ENCODE measurements around the gene MLLT10. TPM values are rescaled to one million over a fixed set of nuclear protein-coding genes. Genes with fewer than 3 reads are reported as not detected.
A peak's percentile ranks its signal among the peaks of the same experiment; 100 is the strongest.
"Not testable (repeated sequence)": the region's sequence is repeated elsewhere in the genome, so short reads cannot be mapped to it uniquely, and the experiment has no call there.

Gene MLLT10
- total RNA-seq, 1 donor from 2014 or later, result 53.3 TPM

- H3K9me3 ChIP-seq, result no peaks in the 10 kb centered on the region
- no peak for TF ChIP-seq POLR2AphosphoS5 (IDR thresholded peaks at IDR 0.05; ENCODE audit: insufficient read depth in 1 of 2, low read depth in 1 of 2)
- TF ChIP-seq CTCF (IDR thresholded peaks at IDR 0.05), result no peak
- no peak for TF ChIP-seq POLR2A (IDR thresholded peaks at IDR 0.05)
- DNase-seq (ENCODE audit: extremely low spot score in 2 of 2), result no peak
- H3K4me3 ChIP-seq, result peak overlapping the region; percentile 96 to 97
- intact Hi-C loops (cut with DNase I), result loop anchor here (2.0 to 10.0 kb wide), 2 partner anchors 38 to 1560 kb away; partner anchors contain the start of gene MSRB2
- peaks cover 0 to 26% of the 10 kb centered on the region in 2 donors for H3K36me3 ChIP-seq
- H3K4me1 ChIP-seq, result peaks cover 38% of the 10 kb centered on the region
- H3K27me3 ChIP-seq, result no peaks in the 10 kb centered on the region
- peak overlapping the region; percentile 96 for H3K27ac ChIP-seq
Observed at GRCh38 chr10:21534604-21535493, 817 bp downstream of the MLLT10 start.

- Histone ChIP-seq H3K27ac (peak overlapping the region; percentile 96), H3K4me3 (peak overlapping the region; percentile 96 to 97), H3K27me3 (no peaks in the 10 kb centered on the region), H3K4me1 (peaks cover 38% of the 10 kb centered on the region), H3K36me3 (peaks cover 0 to 33% of the 10 kb centered on the region in 2 donors), H3K9me3 (no peaks in the 10 kb centered on the region)
- TF ChIP-seq POLR2AphosphoS5 (IDR thresholded peaks at IDR 0.05; ENCODE audit: insufficient read depth in 1 of 2, low read depth in 1 of 2) (no peak), POLR2A (IDR thresholded peaks at IDR 0.05) (no peak), CTCF (IDR thresholded peaks at IDR 0.05) (no peak)
- intact Hi-C loops (cut with DNase I), result loop anchor here (2.0 to 10.0 kb wide), 2 partner anchors 39 to 1559 kb away; partner anchors contain the start of gene MSRB2
- DNase-seq (ENCODE audit: extremely low spot score in 2 of 2), result no peak
Observed at GRCh38 chr10:21535494-21535965, 1.5 kb downstream of the MLLT10 start.

GRCh38 chr10:21535976-21536375, 1.9 kb downstream of the MLLT10 start:
- intact Hi-C loops (cut with DNase I), result loop anchor here (2.0 to 10.0 kb wide), 2 partner anchors 39 to 1559 kb away; partner anchors contain the start of gene MSRB2
- Histone ChIP-seq H3K4me1 (peaks cover 35% of the 10 kb centered on the region), H3K36me3 (peaks cover 0 to 37% of the 10 kb centered on the region in 2 donors), H3K4me3 (peak overlapping the region in 1 of 2 donors; percentile 96)
- not testable (repeated sequence) for DNase-seq (ENCODE audit: extremely low spot score in 2 of 2); H3K9me3 ChIP-seq; H3K27me3 ChIP-seq; H3K27ac ChIP-seq

GRCh38 chr10:21536874-21537273, 2.8 kb downstream of the MLLT10 start:
- H3K27me3 ChIP-seq, result no peaks in the 10 kb centered on the region
- H3K36me3 ChIP-seq, result peaks cover 0 to 46% of the 10 kb centered on the region in 2 donors
- intact Hi-C loops (cut with DNase I), result loop anchor here (10.0 kb wide), 1 partner anchor 1558 kb away; the partner anchor contains the start of gene MSRB2
- H3K27ac ChIP-seq, result no peak overlapping the region
- peaks cover 30% of the 10 kb centered on the region for H3K4me1 ChIP-seq
- no peak for DNase-seq (ENCODE audit: extremely low spot score in 2 of 2)
- no peaks in the 10 kb centered on the region for H3K9me3 ChIP-seq
- TF ChIP-seq POLR2A (IDR thresholded peaks at IDR 0.05), result no peak
- TF ChIP-seq POLR2AphosphoS5 (IDR thresholded peaks at IDR 0.05; ENCODE audit: insufficient read depth in 1 of 2, low read depth in 1 of 2), result no peak
- TF ChIP-seq CTCF (IDR thresholded peaks at IDR 0.05), result no peak
- no peak overlapping the region for H3K4me3 ChIP-seq

- Histone ChIP-seq H3K36me3 (peaks cover 0 to 84% of the 10 kb centered on the region in 2 donors), H3K4me1 (peaks cover 12% of the 10 kb centered on the region)
- H3K4me3 ChIP-seq; H3K27ac ChIP-seq; H3K27me3 ChIP-seq; DNase-seq (ENCODE audit: extremely low spot score in 2 of 2); intact Hi-C loops (cut with DNase I); H3K9me3 ChIP-seq: not testable (repeated sequence)
Observed at GRCh38 chr10:21540701-21541100, 6.7 kb downstream of the MLLT10 start.

- DNase-seq (ENCODE audit: extremely low spot score in 2 of 2), result no peak
- intact Hi-C loops (cut with DNase I), result no loop called here
- no peak for TF ChIP-seq POLR2AphosphoS5 (IDR thresholded peaks at IDR 0.05; ENCODE audit: insufficient read depth in 1 of 2, low read depth in 1 of 2)
- Histone ChIP-seq H3K27ac (no peak overlapping the region), H3K27me3 (no peaks in the 10 kb centered on the region), H3K9me3 (no peaks in the 10 kb centered on the region), H3K4me3 (no peak overlapping the region), H3K36me3 (peaks cover 0 to 39% of the 10 kb centered on the region in 2 donors), H3K4me1 (no peaks in the 10 kb centered on the region)
Observed at GRCh38 chr10:21547246-21547645, 13.2 kb downstream of the MLLT10 start.

Measured in vagina (tissue), 2 donors.